HEK293 (cell line): Measurements from ENCODE around the gene SYNDIG1.
A peak's percentile ranks its signal among the peaks of the same experiment; 100 is the strongest.

Experiments used
- CTCF ChIA-PET: fragments of 350-600 bp; formaldehyde crosslinking; extraction: SDS; loops from one replicate; lab custom pipeline; 2021; ENCODE audit warnings: antibody characterized with exemption; lab: Yijun Ruan, JAX
- POLR2A ChIA-PET: fragments of 300-600 bp; formaldehyde crosslinking; extraction: SDS; loops from one replicate; lab custom pipeline; 2020; ENCODE audit warnings: antibody characterized with exemption, inconsistent platforms; lab: Yijun Ruan, JAX
- H3K27ac ChIP-seq: fragments of 200-500 bp; sonication (Bioruptor generic); 2 replicates; pipeline ENCODE4 v1.5.1; 2014; ENCODE audit warnings: low read depth, low read length, control low read depth, inconsistent platforms; ENCODE audit errors: extremely low read depth
- H3K36me3 ChIP-seq, 2 experiments: fragments of 200-500 bp in 1 of 2; sonication (Bioruptor generic) in 1 of 2; 1 replicate in 1 of 2; 2 replicates in 1 of 2; pipeline ENCODE4 v1.5.1; 2014 to 2017; ENCODE audit warnings: inconsistent platforms in 2 of 2, low read length in 2 of 2; ENCODE audit not compliant: control insufficient read depth in 2 of 2, insufficient read depth in 1 of 2
- H3K4me1 ChIP-seq: fragments of 200-500 bp; sonication (Bioruptor generic); 2 replicates; pipeline ENCODE4 v1.5.1; 2014; ENCODE audit warnings: mild to moderate bottlenecking, low read length, inconsistent platforms; ENCODE audit not compliant: control insufficient read depth, insufficient read depth
- H3K4me3 ChIP-seq: 2 replicates; pipeline ENCODE4 v1.5.1; 2011; ENCODE audit warnings: low read depth, mild to moderate bottlenecking, control low read depth, low read length, moderate library complexity
- H3K9me3 ChIP-seq: fragments of 200-500 bp; sonication (Bioruptor generic); 2 replicates; pipeline ENCODE4 v1.5.1; 2014; ENCODE audit warnings: low read depth, low read length, inconsistent platforms; ENCODE audit not compliant: control insufficient read depth, insufficient read depth
- REST ChIP-seq: fragments of 450-650 bp; formaldehyde crosslinking; IDR thresholded peaks from 2 replicates; pipeline ENCODE4 v1.5.1; 2016; ENCODE audit warnings: missing biosample characterization, missing genetic modification characterization
- SALL2 ChIP-seq: fragments of 450-650 bp; formaldehyde crosslinking; IDR thresholded peaks from 2 replicates; pipeline ENCODE4 v1.5.0; 2017; ENCODE audit warnings: missing biosample characterization, mild to moderate bottlenecking, missing genetic modification characterization, borderline replicate concordance
- ZFP41 ChIP-seq: fragments of 450-650 bp; formaldehyde crosslinking; IDR thresholded peaks from 2 replicates; pipeline ENCODE4 v1.5.1; 2016; ENCODE audit warnings: missing biosample characterization, missing genetic modification characterization, borderline replicate concordance
- ZNF132 ChIP-seq: fragments of 450-650 bp; formaldehyde crosslinking; IDR thresholded peaks from 2 replicates; pipeline ENCODE4 v1.5.1; 2017; ENCODE audit warnings: missing biosample characterization, missing genetic modification characterization, borderline replicate concordance
- ZNF174 ChIP-seq: fragments of 450-650 bp; formaldehyde crosslinking; IDR thresholded peaks from 2 replicates; pipeline ENCODE4 v1.5.0; 2017; ENCODE audit warnings: missing biosample characterization, mild to moderate bottlenecking, missing genetic modification characterization
- ZNF184 ChIP-seq: fragments of 450-650 bp; IDR thresholded peaks from 2 replicates; pipeline ENCODE4 v1.5.1; 2018; ENCODE audit warnings: missing biosample characterization, mild to moderate bottlenecking, missing genetic modification characterization
- ZNF239 ChIP-seq: fragments of 450-650 bp; formaldehyde crosslinking; IDR thresholded peaks from 2 replicates; pipeline ENCODE4 v1.5.1; 2016; ENCODE audit warnings: missing biosample characterization, missing genetic modification characterization
- ZNF248 ChIP-seq: fragments of 450-650 bp; formaldehyde crosslinking; IDR thresholded peaks from 2 replicates; pipeline ENCODE4 v1.5.1; 2017; ENCODE audit warnings: missing biosample characterization, missing genetic modification characterization
- ZNF449 ChIP-seq: fragments of 450-650 bp; formaldehyde crosslinking; IDR thresholded peaks from 2 replicates; pipeline ENCODE4 v1.5.1; 2017; ENCODE audit warnings: missing biosample characterization, mild to moderate bottlenecking, missing genetic modification characterization, moderate library complexity
- ZNF510 ChIP-seq: fragments of 450-650 bp; formaldehyde crosslinking; IDR thresholded peaks from 2 replicates; pipeline ENCODE4 v1.5.1; 2018; ENCODE audit warnings: mild to moderate bottlenecking, missing genetic modification characterization, missing biosample characterization; ENCODE audit not compliant: insufficient replicate concordance
- ZNF555 ChIP-seq: fragments of 450-650 bp; formaldehyde crosslinking; conservative IDR thresholded peaks from 2 replicates; pipeline ENCODE4 v1.5.1; 2017; ENCODE audit warnings: missing biosample characterization, mild to moderate bottlenecking, missing genetic modification characterization, inconsistent platforms
- ZNF580 ChIP-seq: fragments of 450-650 bp; formaldehyde crosslinking; IDR thresholded peaks from 2 replicates; pipeline ENCODE4 v1.5.1; 2016; ENCODE audit warnings: missing biosample characterization, missing genetic modification characterization
- ZNF600 ChIP-seq: fragments of 450-650 bp; formaldehyde crosslinking; IDR thresholded peaks from 2 replicates; pipeline ENCODE4 v1.5.1; 2016; ENCODE audit warnings: missing biosample characterization, missing genetic modification characterization
- ZNF654 ChIP-seq: fragments of 450-650 bp; formaldehyde crosslinking; IDR thresholded peaks from 2 replicates; pipeline ENCODE4 v1.5.1; 2016; ENCODE audit warnings: low read depth, missing biosample characterization, missing genetic modification characterization
- ZSCAN18 ChIP-seq: fragments of 450-650 bp; formaldehyde crosslinking; IDR thresholded peaks from 2 replicates; pipeline ENCODE4 v1.5.1; 2016; ENCODE audit warnings: missing biosample characterization, missing genetic modification characterization

SYNDIG1 gene

GRCh38 chr20:24576447-24576846 is 107.0 kb downstream of the SYNDIG1 start:
- no peaks in the 10 kb centered on the region for H3K4me1 ChIP-seq
- no peak for TF ChIP-seq ZNF449 (tag by site-specific recombination)
- CTCF ChIA-PET = no interaction called here
- H3K27ac ChIP-seq = no peak overlapping the region
- no peaks in the 10 kb centered on the region for H3K36me3 ChIP-seq
- no peaks in the 10 kb centered on the region for H3K9me3 ChIP-seq
- H3K4me3 ChIP-seq = no peak overlapping the region
- POLR2A ChIA-PET = no interaction called here

- no peaks in the 10 kb centered on the region for H3K36me3 ChIP-seq
- TF ChIP-seq ZNF555 = no peak
- TF ChIP-seq SALL2 (tag by site-specific recombination) = no peak
- no peak for TF ChIP-seq ZSCAN18 (tag by site-specific recombination)
- TF ChIP-seq ZFP41 (tag by site-specific recombination) = no peak
- TF ChIP-seq REST (tag by site-specific recombination) = peak; percentile 94
- TF ChIP-seq, all 188 proteins: peak for 1
- ChIA-PET CTCF (interaction anchor here (0.6 kb wide), 1 partner anchor 10 kb away, joined by 6 read pairs; no protein-coding TSS in a partner anchor), POLR2A (no interaction called here)
- Histone ChIP-seq H3K4me1 (no peaks in the 10 kb centered on the region), H3K9me3 (no peaks in the 10 kb centered on the region), H3K4me3 (no peak overlapping the region), H3K27ac (no peak overlapping the region)
Observed at GRCh38 chr20:24577271-24577909, 108.0 kb downstream of the SYNDIG1 start.

- TF ChIP-seq ZNF239 (tag by site-specific recombination) = no peak
- TF ChIP-seq ZNF184 (tag by site-specific recombination) = no peak
- no peak for TF ChIP-seq ZNF580
- TF ChIP-seq ZNF510 (tag by site-specific recombination) = no peak
- no peak for TF ChIP-seq ZNF132 (tag by site-specific recombination)
- TF ChIP-seq ZNF248 = no peak
- no peak for TF ChIP-seq ZNF600 (tag by site-specific recombination)
- TF ChIP-seq ZNF654 (tag by site-specific recombination) = no peak
- TF ChIP-seq ZNF174 (tag by site-specific recombination) = no peak
- no peaks in the 10 kb centered on the region for H3K9me3 ChIP-seq
- ChIA-PET POLR2A (no interaction called here), CTCF (no interaction called here)
- H3K4me3 ChIP-seq = no peak overlapping the region
- no peak overlapping the region for H3K27ac ChIP-seq
- H3K4me1 ChIP-seq = no peaks in the 10 kb centered on the region
- no peaks in the 10 kb centered on the region for H3K36me3 ChIP-seq
Observed at GRCh38 chr20:24578567-24579415, 109.4 kb downstream of the SYNDIG1 start.
